ENCODE data around the gene TM4SF4.

DNA sequence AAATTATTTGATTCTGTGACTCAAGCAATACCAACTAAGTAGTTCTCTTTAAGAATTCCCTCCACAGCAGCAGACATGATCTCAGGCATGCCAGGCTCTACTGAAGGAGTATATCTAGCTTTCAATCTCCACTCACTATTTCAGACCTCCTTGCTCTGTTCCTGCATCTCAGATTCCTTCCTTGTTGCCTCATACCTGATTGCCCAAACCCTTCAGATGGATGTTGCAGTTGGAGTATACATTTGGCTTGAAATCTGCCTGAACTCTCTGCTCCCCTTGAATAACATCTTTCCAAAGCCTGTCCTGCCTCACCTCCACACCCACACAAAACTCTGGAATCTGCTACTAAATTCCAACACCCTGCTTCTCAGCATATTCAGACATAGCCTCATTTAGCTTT is 19.8 kb upstream of the TM4SF4 start:
- TF ChIP-seq, protein P1, sequence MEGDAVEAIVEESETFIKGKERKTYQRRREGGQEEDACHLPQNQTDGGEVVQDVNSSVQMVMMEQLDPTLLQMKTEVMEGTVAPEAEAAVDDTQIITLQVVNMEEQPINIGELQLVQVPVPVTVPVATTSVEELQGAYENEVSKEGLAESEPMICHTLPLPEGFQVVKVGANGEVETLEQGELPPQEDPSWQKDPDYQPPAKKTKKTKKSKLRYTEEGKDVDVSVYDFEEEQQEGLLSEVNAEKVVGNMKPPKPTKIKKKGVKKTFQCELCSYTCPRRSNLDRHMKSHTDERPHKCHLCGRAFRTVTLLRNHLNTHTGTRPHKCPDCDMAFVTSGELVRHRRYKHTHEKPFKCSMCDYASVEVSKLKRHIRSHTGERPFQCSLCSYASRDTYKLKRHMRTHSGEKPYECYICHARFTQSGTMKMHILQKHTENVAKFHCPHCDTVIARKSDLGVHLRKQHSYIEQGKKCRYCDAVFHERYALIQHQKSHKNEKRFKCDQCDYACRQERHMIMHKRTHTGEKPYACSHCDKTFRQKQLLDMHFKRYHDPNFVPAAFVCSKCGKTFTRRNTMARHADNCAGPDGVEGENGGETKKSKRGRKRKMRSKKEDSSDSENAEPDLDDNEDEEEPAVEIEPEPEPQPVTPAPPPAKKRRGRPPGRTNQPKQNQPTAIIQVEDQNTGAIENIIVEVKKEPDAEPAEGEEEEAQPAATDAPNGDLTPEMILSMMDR (IDR thresholded peaks at IDR 0.05), result no peak
- TF ChIP-seq, protein P2, sequence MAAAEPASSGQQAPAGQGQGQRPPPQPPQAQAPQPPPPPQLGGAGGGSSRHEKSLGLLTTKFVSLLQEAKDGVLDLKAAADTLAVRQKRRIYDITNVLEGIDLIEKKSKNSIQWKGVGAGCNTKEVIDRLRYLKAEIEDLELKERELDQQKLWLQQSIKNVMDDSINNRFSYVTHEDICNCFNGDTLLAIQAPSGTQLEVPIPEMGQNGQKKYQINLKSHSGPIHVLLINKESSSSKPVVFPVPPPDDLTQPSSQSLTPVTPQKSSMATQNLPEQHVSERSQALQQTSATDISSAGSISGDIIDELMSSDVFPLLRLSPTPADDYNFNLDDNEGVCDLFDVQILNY (CRISPR knock-in tag; IDR thresholded peaks at IDR 0.05), result no peak
- TF ChIP-seq, protein P3, sequence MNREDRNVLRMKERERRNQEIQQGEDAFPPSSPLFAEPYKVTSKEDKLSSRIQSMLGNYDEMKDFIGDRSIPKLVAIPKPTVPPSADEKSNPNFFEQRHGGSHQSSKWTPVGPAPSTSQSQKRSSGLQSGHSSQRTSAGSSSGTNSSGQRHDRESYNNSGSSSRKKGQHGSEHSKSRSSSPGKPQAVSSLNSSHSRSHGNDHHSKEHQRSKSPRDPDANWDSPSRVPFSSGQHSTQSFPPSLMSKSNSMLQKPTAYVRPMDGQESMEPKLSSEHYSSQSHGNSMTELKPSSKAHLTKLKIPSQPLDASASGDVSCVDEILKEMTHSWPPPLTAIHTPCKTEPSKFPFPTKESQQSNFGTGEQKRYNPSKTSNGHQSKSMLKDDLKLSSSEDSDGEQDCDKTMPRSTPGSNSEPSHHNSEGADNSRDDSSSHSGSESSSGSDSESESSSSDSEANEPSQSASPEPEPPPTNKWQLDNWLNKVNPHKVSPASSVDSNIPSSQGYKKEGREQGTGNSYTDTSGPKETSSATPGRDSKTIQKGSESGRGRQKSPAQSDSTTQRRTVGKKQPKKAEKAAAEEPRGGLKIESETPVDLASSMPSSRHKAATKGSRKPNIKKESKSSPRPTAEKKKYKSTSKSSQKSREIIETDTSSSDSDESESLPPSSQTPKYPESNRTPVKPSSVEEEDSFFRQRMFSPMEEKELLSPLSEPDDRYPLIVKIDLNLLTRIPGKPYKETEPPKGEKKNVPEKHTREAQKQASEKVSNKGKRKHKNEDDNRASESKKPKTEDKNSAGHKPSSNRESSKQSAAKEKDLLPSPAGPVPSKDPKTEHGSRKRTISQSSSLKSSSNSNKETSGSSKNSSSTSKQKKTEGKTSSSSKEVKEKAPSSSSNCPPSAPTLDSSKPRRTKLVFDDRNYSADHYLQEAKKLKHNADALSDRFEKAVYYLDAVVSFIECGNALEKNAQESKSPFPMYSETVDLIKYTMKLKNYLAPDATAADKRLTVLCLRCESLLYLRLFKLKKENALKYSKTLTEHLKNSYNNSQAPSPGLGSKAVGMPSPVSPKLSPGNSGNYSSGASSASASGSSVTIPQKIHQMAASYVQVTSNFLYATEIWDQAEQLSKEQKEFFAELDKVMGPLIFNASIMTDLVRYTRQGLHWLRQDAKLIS (CRISPR knock-in tag; IDR thresholded peaks at IDR 0.05; ENCODE audit: borderline replicate concordance), result no peak
- no peak for TF ChIP-seq ZNF138 (CRISPR knock-in tag; conservative IDR thresholded peaks at IDR 0.05)
- TF ChIP-seq, protein P4, sequence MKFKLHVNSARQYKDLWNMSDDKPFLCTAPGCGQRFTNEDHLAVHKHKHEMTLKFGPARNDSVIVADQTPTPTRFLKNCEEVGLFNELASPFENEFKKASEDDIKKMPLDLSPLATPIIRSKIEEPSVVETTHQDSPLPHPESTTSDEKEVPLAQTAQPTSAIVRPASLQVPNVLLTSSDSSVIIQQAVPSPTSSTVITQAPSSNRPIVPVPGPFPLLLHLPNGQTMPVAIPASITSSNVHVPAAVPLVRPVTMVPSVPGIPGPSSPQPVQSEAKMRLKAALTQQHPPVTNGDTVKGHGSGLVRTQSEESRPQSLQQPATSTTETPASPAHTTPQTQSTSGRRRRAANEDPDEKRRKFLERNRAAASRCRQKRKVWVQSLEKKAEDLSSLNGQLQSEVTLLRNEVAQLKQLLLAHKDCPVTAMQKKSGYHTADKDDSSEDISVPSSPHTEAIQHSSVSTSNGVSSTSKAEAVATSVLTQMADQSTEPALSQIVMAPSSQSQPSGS (CRISPR knock-in tag; IDR thresholded peaks at IDR 0.05; ENCODE audit: borderline replicate concordance, low read depth), result no peak
- TF ChIP-seq ETV6 (CRISPR knock-in tag; IDR thresholded peaks at IDR 0.05), result no peak
- TF ChIP-seq, protein P5, sequence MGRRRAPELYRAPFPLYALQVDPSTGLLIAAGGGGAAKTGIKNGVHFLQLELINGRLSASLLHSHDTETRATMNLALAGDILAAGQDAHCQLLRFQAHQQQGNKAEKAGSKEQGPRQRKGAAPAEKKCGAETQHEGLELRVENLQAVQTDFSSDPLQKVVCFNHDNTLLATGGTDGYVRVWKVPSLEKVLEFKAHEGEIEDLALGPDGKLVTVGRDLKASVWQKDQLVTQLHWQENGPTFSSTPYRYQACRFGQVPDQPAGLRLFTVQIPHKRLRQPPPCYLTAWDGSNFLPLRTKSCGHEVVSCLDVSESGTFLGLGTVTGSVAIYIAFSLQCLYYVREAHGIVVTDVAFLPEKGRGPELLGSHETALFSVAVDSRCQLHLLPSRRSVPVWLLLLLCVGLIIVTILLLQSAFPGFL (CRISPR knock-in tag; IDR thresholded peaks at IDR 0.05; ENCODE audit: borderline replicate concordance), result no peak
- TF ChIP-seq, protein P6, sequence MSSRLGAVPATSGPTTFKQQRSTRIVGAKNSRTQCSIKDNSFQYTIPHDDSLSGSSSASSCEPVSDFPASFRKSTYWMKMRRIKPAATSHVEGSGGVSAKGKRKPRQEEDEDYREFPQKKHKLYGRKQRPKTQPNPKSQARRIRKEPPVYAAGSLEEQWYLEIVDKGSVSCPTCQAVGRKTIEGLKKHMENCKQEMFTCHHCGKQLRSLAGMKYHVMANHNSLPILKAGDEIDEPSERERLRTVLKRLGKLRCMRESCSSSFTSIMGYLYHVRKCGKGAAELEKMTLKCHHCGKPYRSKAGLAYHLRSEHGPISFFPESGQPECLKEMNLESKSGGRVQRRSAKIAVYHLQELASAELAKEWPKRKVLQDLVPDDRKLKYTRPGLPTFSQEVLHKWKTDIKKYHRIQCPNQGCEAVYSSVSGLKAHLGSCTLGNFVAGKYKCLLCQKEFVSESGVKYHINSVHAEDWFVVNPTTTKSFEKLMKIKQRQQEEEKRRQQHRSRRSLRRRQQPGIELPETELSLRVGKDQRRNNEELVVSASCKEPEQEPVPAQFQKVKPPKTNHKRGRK (CRISPR knock-in tag; IDR thresholded peaks at IDR 0.05; ENCODE audit: borderline replicate concordance), result no peak
- TF ChIP-seq, protein P7, sequence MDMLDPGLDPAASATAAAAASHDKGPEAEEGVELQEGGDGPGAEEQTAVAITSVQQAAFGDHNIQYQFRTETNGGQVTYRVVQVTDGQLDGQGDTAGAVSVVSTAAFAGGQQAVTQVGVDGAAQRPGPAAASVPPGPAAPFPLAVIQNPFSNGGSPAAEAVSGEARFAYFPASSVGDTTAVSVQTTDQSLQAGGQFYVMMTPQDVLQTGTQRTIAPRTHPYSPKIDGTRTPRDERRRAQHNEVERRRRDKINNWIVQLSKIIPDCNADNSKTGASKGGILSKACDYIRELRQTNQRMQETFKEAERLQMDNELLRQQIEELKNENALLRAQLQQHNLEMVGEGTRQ (CRISPR knock-in tag; IDR thresholded peaks at IDR 0.05), result no peak
